Adrenal gland (tissue), 12 donors: ENCODE measurements around the gene GLS. TPM values are rescaled to one million over a fixed set of nuclear protein-coding genes. Genes with fewer than 3 reads are reported as not detected.

Experiments used
- DNase-seq, 7 donors: peaks; one replicate each; pipeline ENCODE4 v3.0.0-alpha.2; 2019 to 2020
- H3K27ac ChIP-seq, 5 donors: fragments of 200-600 bp; sonication (generic) in 4 of 5; 1 replicate in 3 of 5; 2 replicates in 2 of 5; pipeline versions ENCODE4 v1.5.1 to v1.8.0; 2016 to 2020; ENCODE audit warnings: mild to moderate bottlenecking in 1 of 5
- H3K27me3 ChIP-seq: fragments of 200-600 bp; 2 replicates; pipeline ENCODE4 v1.8.0; 2021
- H3K36me3 ChIP-seq, 2 donors: fragments of 200-600 bp; replicated peaks in 1 of 2; 1 replicate in 1 of 2; 2 replicates in 1 of 2; pipeline versions ENCODE4 v1.5.1 to v1.8.0; 2018 to 2022
- H3K4me1 ChIP-seq, 2 donors: fragments of 200-600 bp; replicated peaks in 1 of 2; 1 replicate in 1 of 2; 2 replicates in 1 of 2; pipeline versions ENCODE4 v1.5.1 to v1.8.0; 2018 to 2021
- H3K4me3 ChIP-seq, 4 donors: fragments of 200-600 bp; sonication (generic) in 3 of 4; one replicate each; pipeline ENCODE4 v1.5.1; 2016 to 2018
- H3K9me3 ChIP-seq, 3 donors: fragments of 200-600 bp; sonication (generic) in 1 of 3; replicated peaks in 1 of 3; 1 replicate in 2 of 3; 2 replicates in 1 of 3; pipeline versions ENCODE4 v1.5.1 to v1.8.0; 2016 to 2021
- POLR2A ChIP-seq, 2 donors: fragments of 450-650 bp; IDR thresholded peaks; one replicate each; pipeline ENCODE4 v1.6.1; 2017; ENCODE audit warnings: antibody characterized with exemption in 2 of 2, mild to moderate bottlenecking in 2 of 2, moderate library complexity in 1 of 2
- WGBS, 4 donors: extraction: QIAGEN DNeasy Blood & Tissue Kit in 2 of 4; methylation state at CpG; one replicate each; pipeline versions ENCODE4 v1.1.5 to v1.1.7; 2013 to 2017; 5-methylcytosine and 5-hydroxymethylcytosine counted together
- intact Hi-C, 2 donors: fragments of 100-400 bp; cut with DNase I; formaldehyde crosslinking; loops; one replicate each; pipeline versions ENCODE4 v1.14.1 to v1.15.0; 2022 to 2023
- polyA plus RNA-seq, 3 donors: library from polyadenylated mRNA; stranded (reverse); fragments of 200-250 nt in 2 of 3; fragments of 350-450 nt in 1 of 3; fragmentation: Illumina TruSeq in 1 of 3; extraction: RNeasy Lipid Tissue Mini Kit (QIAGEN cat#74804) in 1 of 3; gene quantifications; one replicate each; pipeline ENCODE4 v1.2.3, GENCODE V29; 2013 to 2014
- total RNA-seq, 9 donors: library from RNA; depleted of rRNA in 4 of 9; stranded (reverse); fragments of >200 nt in 4 of 9; fragments of 120-200 nt in 1 of 9; fragmentation: NEBNext Ultra II Directional in 1 of 9; extraction: Animal tissue kit (Norgen Biotek cat#: 25700) in 1 of 9; gene quantifications; one replicate each; pipeline versions ENCODE4 v1.1.0 to v1.2.4, GENCODE V29; 2013 to 2023
- TF ChIP-seq, protein P1 (sequence below), 6 experiments: fragments of 450-650 bp in 4 of 6; fragments of 200-600 bp in 2 of 6; sonication (generic) in 1 of 6; IDR thresholded peaks; 1 replicate in 5 of 6; 2 replicates in 1 of 6; pipeline versions ENCODE4 v1.5.1 to v1.8.0; 2016 to 2021; ENCODE audit warnings: antibody characterized with exemption in 6 of 6, mild to moderate bottlenecking in 2 of 6, moderate library complexity in 1 of 6
- donor health status: healthy with polysubstance abuse.
- donor health status: Bipolar disorder and iron deficiency.
- donor health status: DM: yes; HTN: yes; CAD: no.
- donor health status: DM: no; HTN: no; CAD: no.
- donor health status: DM: no; HTN: no; CAD: no.
- donor health status: DM: yes; HTN: yes; CAD: no.

GLS gene
- total and polyA plus RNA-seq, 12 donors: 55.3 to 527 (median 254) TPM

DNA sequence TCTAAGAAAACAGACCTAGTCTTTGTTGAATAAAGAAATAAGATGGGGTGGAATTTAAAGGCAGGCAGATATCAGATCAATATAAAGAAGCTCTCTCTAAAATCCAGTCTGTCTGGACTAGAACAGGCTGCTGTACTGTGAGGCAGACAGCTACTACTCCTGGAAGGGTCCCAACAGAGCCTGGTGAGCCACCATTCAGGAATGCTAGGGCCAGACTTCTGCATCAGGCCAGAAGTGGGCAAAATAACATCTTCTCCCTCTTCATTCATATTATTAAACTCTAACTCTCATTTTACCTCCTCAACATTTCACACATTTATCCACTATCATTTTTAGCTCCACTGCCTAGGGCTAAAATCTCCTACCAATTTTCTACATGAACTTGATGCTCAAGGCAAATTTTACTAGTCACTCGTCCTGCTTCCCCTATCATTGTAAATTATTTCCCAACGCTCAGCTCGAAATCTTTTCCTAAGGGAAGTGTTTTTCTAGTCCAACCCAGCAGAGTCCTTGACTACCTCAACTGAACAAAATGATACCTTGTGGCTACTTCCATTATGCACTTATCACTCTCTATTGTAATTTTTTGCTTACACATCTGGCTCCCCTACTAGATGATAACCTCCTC, 45.2 kb upstream of the GLS start:
- intact Hi-C loops: no loop called here
- Histone ChIP-seq H3K4me3 (no peak overlapping the region), H3K4me1 (peaks cover 24 to 32% of the 10 kb centered on the region in 2 donors), H3K27ac (peak overlapping the region in 4 of 5 donors; percentile 17 to 37 (median 30)), H3K9me3 (no peaks in the 10 kb centered on the region), H3K27me3 (no peaks in the 10 kb centered on the region), H3K36me3 (no peaks in the 10 kb centered on the region)
- DNase-seq: peak; percentile 61 to 91 (median 83)
- 35 to 60% (median 38%) methylated on average over 3 of the region's 3 CpGs for WGBS, 4 donors
- TF ChIP-seq, protein P1, sequence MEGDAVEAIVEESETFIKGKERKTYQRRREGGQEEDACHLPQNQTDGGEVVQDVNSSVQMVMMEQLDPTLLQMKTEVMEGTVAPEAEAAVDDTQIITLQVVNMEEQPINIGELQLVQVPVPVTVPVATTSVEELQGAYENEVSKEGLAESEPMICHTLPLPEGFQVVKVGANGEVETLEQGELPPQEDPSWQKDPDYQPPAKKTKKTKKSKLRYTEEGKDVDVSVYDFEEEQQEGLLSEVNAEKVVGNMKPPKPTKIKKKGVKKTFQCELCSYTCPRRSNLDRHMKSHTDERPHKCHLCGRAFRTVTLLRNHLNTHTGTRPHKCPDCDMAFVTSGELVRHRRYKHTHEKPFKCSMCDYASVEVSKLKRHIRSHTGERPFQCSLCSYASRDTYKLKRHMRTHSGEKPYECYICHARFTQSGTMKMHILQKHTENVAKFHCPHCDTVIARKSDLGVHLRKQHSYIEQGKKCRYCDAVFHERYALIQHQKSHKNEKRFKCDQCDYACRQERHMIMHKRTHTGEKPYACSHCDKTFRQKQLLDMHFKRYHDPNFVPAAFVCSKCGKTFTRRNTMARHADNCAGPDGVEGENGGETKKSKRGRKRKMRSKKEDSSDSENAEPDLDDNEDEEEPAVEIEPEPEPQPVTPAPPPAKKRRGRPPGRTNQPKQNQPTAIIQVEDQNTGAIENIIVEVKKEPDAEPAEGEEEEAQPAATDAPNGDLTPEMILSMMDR (IDR thresholded peaks at IDR 0.05): no peak
- no peak for TF ChIP-seq POLR2A (IDR thresholded peaks at IDR 0.05)

DNA sequence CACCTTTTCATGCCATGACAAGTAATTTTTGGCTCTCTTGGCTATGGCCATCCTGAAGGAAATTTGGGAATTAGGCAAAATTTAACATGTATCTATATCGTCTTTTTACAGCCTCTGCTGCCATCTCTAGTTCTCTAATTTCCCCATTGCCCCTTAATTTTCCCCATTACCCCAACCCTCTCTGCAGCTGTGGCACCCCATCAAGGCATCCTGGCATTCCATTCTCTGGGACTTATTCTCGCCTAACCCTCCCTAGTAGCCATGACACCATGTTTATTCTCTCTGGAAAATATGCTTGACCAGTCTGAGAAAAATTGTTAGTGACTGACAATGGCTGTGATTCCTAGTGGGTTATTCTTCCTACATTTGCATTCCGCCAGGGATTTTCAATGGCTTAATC, 43.9 kb upstream of the GLS start:
- Histone ChIP-seq H3K27ac (no peak overlapping the region), H3K9me3 (no peaks in the 10 kb centered on the region), H3K36me3 (no peaks in the 10 kb centered on the region), H3K27me3 (no peaks in the 10 kb centered on the region), H3K4me3 (no peak overlapping the region), H3K4me1 (peaks cover 34 to 45% of the 10 kb centered on the region in 2 donors)
- TF ChIP-seq POLR2A (IDR thresholded peaks at IDR 0.05): no peak
- TF ChIP-seq, protein P1 (IDR thresholded peaks at IDR 0.05): no peak
- DNase-seq: no peak
- WGBS, 4 donors: 65 to 81% (median 73%) methylated on average over 3 of the region's 3 CpGs
- intact Hi-C loops: no loop called here

DNA sequence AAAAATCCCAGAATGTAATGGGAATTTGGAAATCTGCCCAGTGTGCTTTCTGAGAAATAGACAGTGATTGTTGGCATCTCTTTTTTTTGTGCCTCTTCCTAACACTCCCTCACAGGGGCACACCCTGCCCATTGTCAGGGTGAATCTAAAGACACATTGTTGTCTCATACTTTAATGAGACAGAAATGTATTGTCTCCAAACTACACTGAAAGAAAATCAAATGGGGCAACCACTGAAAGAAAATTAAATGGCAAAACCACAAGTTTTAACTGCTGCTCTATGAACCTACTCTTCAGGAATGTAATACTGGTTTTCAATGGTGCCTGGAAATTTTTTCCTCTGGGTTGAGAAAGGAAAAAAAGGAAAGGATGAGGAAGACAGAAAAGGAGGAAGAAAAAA, 43.2 kb upstream of the GLS start:
- H3K4me3 ChIP-seq: no peak overlapping the region
- peaks cover 35 to 49% of the 10 kb centered on the region in 2 donors for H3K4me1 ChIP-seq
- H3K9me3 ChIP-seq: no peaks in the 10 kb centered on the region
- DNase-seq: no peak
- TF ChIP-seq, protein P1 (IDR thresholded peaks at IDR 0.05): no peak
- no peak for TF ChIP-seq POLR2A (IDR thresholded peaks at IDR 0.05)
- H3K36me3 ChIP-seq: no peaks in the 10 kb centered on the region
- intact Hi-C loops: no loop called here
- no peaks in the 10 kb centered on the region for H3K27me3 ChIP-seq
- H3K27ac ChIP-seq: peak overlapping the region in 1 of 5 donors; percentile 24

DNA sequence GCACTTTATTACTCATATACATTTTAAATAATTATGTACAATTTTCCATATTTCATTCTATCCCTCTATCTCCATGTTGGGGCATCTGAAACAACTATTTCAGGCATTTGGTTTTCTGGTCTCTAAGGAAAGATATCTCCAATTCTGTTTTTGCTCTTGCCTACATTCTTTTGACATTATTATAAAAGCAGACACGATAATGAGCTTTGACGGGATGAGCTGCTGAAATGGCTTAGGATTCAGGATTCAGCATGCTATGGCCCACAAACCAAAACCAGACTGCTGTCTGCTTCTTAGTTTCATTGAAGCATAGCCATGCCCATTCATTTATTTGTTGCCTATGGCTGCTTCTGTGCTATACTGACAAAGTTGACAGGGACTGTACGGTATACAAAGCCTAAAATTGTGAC, 42.7 kb upstream of the GLS start:
- peaks cover 41 to 55% of the 10 kb centered on the region in 2 donors for H3K4me1 ChIP-seq
- H3K9me3 ChIP-seq: no peaks in the 10 kb centered on the region
- no peaks in the 10 kb centered on the region for H3K36me3 ChIP-seq
- no peaks in the 10 kb centered on the region for H3K27me3 ChIP-seq
- intact Hi-C loops: no loop called here
- 88 to 98% (median 90%) methylated on average over 3 of the region's 3 CpGs for WGBS, 4 donors
- peak overlapping the region in 1 of 5 donors; percentile 3 for H3K27ac ChIP-seq
- no peak overlapping the region for H3K4me3 ChIP-seq
- TF ChIP-seq, protein P1 (IDR thresholded peaks at IDR 0.05): no peak
- no peak for TF ChIP-seq POLR2A (IDR thresholded peaks at IDR 0.05)
- no peak for DNase-seq
